Body of pancreas (tissue), 4 donors: ENCODE measurements around the gene RNASEH2A.

Experiments used
- CTCF ChIP-seq, 7 experiments: fragments of 450-650 bp in 4 of 7; fragments of 200-600 bp in 3 of 7; sonication (generic) in 3 of 7; IDR thresholded peaks; one replicate each; pipeline ENCODE4 v1.5.1; 2016 to 2019; ENCODE audit warnings: antibody characterized with exemption in 7 of 7
- POLR2A ChIP-seq, 3 donors: fragments of 450-650 bp; IDR thresholded peaks; one replicate each; pipeline ENCODE4 v1.6.1; 2016; ENCODE audit warnings: antibody characterized with exemption in 3 of 3, mild to moderate bottlenecking in 2 of 3

- TF ChIP-seq POLR2A (IDR thresholded peaks at IDR 0.05) (peak; percentile 63 to 82 (median 78)), CTCF (IDR thresholded peaks at IDR 0.05) (peak in 1 of 7 experiments; percentile 27)
Measured at GRCh38 chr19:12774588-12775555, 31.5 kb upstream of the RNASEH2A start, which contains the start of gene HOOK2.
